GM10266 (cell line): ENCODE results near the gene RHBDL3.

Experiments used
- DNase-seq: peaks from one replicate; pipeline ENCODE4 v3.0.0; 2012; ENCODE audit errors: extremely low spot score
- TF ChIP-seq, protein P1 (sequence below): IDR thresholded peaks from 2 replicates; pipeline ENCODE4 v1.5.1; 2012; ENCODE audit warnings: mild to moderate bottlenecking, low read depth; ENCODE audit not compliant: control insufficient read depth, insufficient read depth; ENCODE audit errors: missing control alignments

RHBDL3 gene

DNA sequence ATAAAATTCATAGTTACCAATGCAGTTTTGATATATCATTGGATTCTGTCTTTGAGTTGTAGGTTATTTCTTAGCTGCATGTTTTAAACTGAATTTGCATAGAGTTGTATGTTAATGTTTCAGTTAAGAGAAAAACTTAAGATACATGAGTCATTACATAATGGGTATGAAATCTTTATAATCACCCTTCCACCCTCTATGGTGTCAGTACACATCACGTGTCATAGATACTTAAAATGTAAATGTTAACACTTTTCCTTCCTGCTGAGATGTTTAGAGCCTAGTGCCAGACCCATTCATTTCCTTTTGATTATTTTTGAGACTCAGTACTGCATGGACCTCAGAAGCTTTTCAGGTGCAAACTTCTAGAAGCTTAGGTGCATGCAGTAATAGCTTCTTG, 104.8 kb downstream of the RHBDL3 start:
- TF ChIP-seq, protein P1, sequence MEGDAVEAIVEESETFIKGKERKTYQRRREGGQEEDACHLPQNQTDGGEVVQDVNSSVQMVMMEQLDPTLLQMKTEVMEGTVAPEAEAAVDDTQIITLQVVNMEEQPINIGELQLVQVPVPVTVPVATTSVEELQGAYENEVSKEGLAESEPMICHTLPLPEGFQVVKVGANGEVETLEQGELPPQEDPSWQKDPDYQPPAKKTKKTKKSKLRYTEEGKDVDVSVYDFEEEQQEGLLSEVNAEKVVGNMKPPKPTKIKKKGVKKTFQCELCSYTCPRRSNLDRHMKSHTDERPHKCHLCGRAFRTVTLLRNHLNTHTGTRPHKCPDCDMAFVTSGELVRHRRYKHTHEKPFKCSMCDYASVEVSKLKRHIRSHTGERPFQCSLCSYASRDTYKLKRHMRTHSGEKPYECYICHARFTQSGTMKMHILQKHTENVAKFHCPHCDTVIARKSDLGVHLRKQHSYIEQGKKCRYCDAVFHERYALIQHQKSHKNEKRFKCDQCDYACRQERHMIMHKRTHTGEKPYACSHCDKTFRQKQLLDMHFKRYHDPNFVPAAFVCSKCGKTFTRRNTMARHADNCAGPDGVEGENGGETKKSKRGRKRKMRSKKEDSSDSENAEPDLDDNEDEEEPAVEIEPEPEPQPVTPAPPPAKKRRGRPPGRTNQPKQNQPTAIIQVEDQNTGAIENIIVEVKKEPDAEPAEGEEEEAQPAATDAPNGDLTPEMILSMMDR: no peak
- DNase-seq: no peak
